AG10803 (cell line): ENCODE measurements around the gene GRID2.

Source experiments
- DNase-seq: peaks from one replicate; pipeline ENCODE4 v3.0.0; 2010; ENCODE audit warnings: low read depth
- H3K4me3 ChIP-seq: 2 replicates; pipeline ENCODE4 v1.5.1; 2011; ENCODE audit warnings: mild to moderate bottlenecking, low read length, control low read depth
- CTCF ChIP-seq: conservative IDR thresholded peaks from 2 replicates; pipeline ENCODE4 v1.5.1; 2011; ENCODE audit warnings: mild to moderate bottlenecking, low read length, control low read depth, inconsistent platforms

GRID2 gene

GRCh38 chr4:93147524-93148212 lies 843.9 kb downstream of the GRID2 start:
- no peak overlapping the region for H3K4me3 ChIP-seq
- TF ChIP-seq CTCF: no peak
- DNase-seq: no peak

DNA sequence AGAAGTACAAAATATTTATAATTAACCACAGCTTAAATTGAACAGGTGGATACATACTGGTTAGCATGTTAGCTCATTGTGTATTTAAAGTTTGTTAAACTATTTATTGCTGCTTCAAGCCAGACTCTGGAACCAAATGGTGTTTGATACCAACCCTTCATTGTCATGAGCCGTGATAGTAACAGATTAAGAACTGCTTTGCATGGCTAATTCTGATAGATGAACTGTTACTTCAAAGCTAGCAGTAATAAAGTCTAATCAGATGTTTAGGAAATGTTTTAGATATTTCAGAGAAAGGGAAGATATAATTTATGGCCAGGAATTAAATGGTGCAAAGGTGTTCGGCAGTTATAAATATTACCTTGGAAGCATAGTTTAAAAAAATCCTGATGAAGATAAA lies 848.7 kb downstream of the GRID2 start:
- DNase-seq: no peak
- TF ChIP-seq CTCF: no peak
- no peak overlapping the region for H3K4me3 ChIP-seq

DNA sequence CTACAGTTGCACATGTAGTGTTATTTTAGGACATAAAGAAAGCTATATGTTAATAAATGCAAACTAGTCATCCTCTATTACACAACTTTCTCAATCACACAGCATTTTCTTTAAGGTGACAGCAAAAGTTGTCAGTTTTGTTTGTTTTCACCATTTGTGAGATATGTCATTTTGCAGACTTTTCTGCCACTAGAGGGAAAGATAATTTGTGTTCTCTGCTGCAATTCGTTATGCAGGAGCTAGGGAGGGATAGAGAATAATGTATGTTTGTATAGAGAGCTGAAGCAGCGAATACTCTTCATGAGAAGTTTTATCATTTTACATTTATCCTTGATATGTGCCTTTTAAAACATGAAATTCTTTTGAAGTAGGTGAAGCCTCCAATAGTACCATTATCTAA lies 854.2 kb downstream of the GRID2 start:
- DNase-seq: no peak
- TF ChIP-seq CTCF: no peak
- H3K4me3 ChIP-seq: no peak overlapping the region

- no peak for TF ChIP-seq CTCF
- no peak for DNase-seq
- no peak overlapping the region for H3K4me3 ChIP-seq
These were observed 864.3 kb downstream of the GRID2 start for GRCh38 chr4:93168053-93168452.

DNA sequence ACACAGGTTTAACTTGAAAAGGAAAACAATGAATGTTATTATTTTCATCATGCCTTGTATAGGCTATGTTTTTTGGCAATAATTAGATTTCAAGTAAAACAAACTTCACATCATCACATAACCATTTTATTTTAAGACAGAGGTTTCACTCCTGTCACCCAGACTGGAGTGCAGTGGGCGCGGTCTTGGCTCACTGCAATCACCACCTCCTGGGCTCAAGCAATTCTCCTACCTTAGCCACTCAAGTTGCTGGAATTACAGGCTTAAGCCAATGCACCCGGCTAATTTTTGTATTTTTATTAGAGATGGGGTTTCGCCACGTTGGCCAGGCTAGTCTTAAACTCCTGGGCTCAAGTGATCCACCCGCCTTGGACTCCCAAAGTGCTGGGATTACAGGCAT lies 866.2 kb downstream of the GRID2 start:
- no peak for DNase-seq
- no peak overlapping the region for H3K4me3 ChIP-seq
- no peak for TF ChIP-seq CTCF

DNA sequence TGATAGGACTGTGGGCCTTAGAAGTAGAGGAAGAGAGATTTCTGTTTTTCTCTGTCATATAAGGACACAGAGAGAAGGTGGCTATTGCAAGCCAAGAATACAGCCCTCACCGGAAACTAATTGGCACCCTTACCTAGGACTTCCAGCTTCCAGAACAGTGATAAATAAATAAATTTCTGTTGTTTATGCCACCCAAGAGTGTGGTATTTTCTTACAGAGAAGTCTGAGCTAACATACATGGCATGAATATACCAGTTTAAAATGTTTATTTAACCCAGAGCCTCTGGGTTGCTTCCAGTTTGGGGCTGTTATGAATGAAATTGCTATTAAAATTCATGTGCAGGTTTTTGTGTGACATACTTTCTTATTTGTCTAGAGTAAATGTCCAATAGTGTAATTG lies 870.8 kb downstream of the GRID2 start:
- H3K4me3 ChIP-seq: no peak overlapping the region
- no peak for DNase-seq
- TF ChIP-seq CTCF: no peak

- DNase-seq: no peak
- TF ChIP-seq CTCF: no peak
- no peak overlapping the region for H3K4me3 ChIP-seq
These were observed 874.5 kb downstream of the GRID2 start for GRCh38 chr4:93178279-93178678.
